Mesenchymal stem cell (in vitro differentiated cells and primary cell): ENCODE results near the gene SLC34A2.

Experiments
- DNase-seq: peaks from one replicate; pipeline ENCODE4 v3.0.0-alpha.2; 2013
- H2AFZ ChIP-seq: one replicate; pipeline ENCODE4 v1.6.1; 2013; ENCODE audit warnings: low read depth, mild to moderate bottlenecking, control low read depth, inconsistent platforms, low read length, moderate library complexity
- H2AK5ac ChIP-seq: 2 replicates; pipeline ENCODE4 v1.6.1; 2013; ENCODE audit warnings: low read length, moderate library complexity, mild to moderate bottlenecking, inconsistent platforms; ENCODE audit not compliant: severe bottlenecking
- H2BK120ac ChIP-seq: one replicate; pipeline ENCODE4 v1.6.1; 2013; ENCODE audit warnings: low read depth, mild to moderate bottlenecking, inconsistent platforms, low read length, moderate library complexity
- H2BK12ac ChIP-seq, 2 experiments: one replicate each; pipeline ENCODE4 v1.6.1; 2013; ENCODE audit warnings: inconsistent platforms in 2 of 2, low read length in 2 of 2, mild to moderate bottlenecking in 2 of 2, moderate library complexity in 2 of 2, control low read depth in 1 of 2
- H2BK15ac ChIP-seq: one replicate; pipeline ENCODE4 v1.6.1; 2013; ENCODE audit warnings: mild to moderate bottlenecking, low read depth, inconsistent platforms; ENCODE audit not compliant: poor library complexity, severe bottlenecking
- H2BK5ac ChIP-seq: 2 replicates; pipeline ENCODE4 v1.6.1; 2013; ENCODE audit warnings: low read depth, mild to moderate bottlenecking, low read length, control low read depth, inconsistent platforms; ENCODE audit not compliant: poor library complexity, severe bottlenecking
- H3K14ac ChIP-seq, 2 experiments: one replicate each; pipeline ENCODE4 v1.6.1; 2013; ENCODE audit warnings: inconsistent platforms in 2 of 2, low read length in 2 of 2, control low read depth in 1 of 2, mild to moderate bottlenecking in 1 of 2, moderate library complexity in 1 of 2
- H3K18ac ChIP-seq, 2 experiments: one replicate each; pipeline ENCODE4 v1.6.1; 2013; ENCODE audit warnings: inconsistent platforms in 2 of 2, low read length in 2 of 2, control low read depth in 1 of 2, low read depth in 1 of 2, mild to moderate bottlenecking in 1 of 2
- H3K23ac ChIP-seq, 2 experiments: one replicate each; pipeline ENCODE4 v1.6.1; 2013; ENCODE audit warnings: inconsistent platforms in 2 of 2, low read length in 2 of 2, mild to moderate bottlenecking in 2 of 2, moderate library complexity in 2 of 2, control low read depth in 1 of 2
- H3K27ac ChIP-seq: 2 replicates; pipeline ENCODE4 v1.5.1; 2013; ENCODE audit warnings: mild to moderate bottlenecking, moderate library complexity, low read length, control low read depth, inconsistent platforms; ENCODE audit not compliant: poor library complexity, severe bottlenecking
- H3K27me3 ChIP-seq, 2 experiments: 2 replicates each; pipeline versions ENCODE4 v1.6.1 to v1.7.0; 2013; ENCODE audit warnings: low read length in 2 of 2, mild to moderate bottlenecking in 2 of 2, moderate library complexity in 2 of 2, control low read depth in 1 of 2, inconsistent platforms in 1 of 2; ENCODE audit not compliant: control insufficient read depth in 1 of 2, insufficient read depth in 1 of 2
- H3K36me3 ChIP-seq, 2 experiments: 2 replicates each; pipeline versions ENCODE4 v1.6.1 to v1.7.0; 2013; ENCODE audit warnings: low read length in 2 of 2, control low read depth in 1 of 2, inconsistent platforms in 1 of 2, low read depth in 1 of 2, mild to moderate bottlenecking in 1 of 2; ENCODE audit not compliant: insufficient read depth in 2 of 2, control insufficient read depth in 1 of 2
- H3K4ac ChIP-seq, 2 experiments: one replicate each; pipeline ENCODE4 v1.6.1; 2013; ENCODE audit warnings: inconsistent platforms in 2 of 2, low read length in 2 of 2, mild to moderate bottlenecking in 2 of 2, moderate library complexity in 2 of 2, control low read depth in 1 of 2, low read depth in 1 of 2
- H3K4me1 ChIP-seq: 2 replicates; pipeline ENCODE4 v1.6.1; 2013; ENCODE audit warnings: low read depth, low read length, control low read depth; ENCODE audit not compliant: control insufficient read depth, insufficient read depth
- H3K4me2 ChIP-seq: 2 replicates; pipeline ENCODE4 v1.6.1; 2013; ENCODE audit warnings: low read length, mild to moderate bottlenecking, inconsistent platforms; ENCODE audit not compliant: poor library complexity, severe bottlenecking
- H3K4me3 ChIP-seq, 2 experiments: 2 replicates each; pipeline versions ENCODE4 v1.5.1 to v1.7.0; 2013; ENCODE audit warnings: low read length in 2 of 2, mild to moderate bottlenecking in 2 of 2, control low read depth in 1 of 2, low read depth in 1 of 2; ENCODE audit not compliant: insufficient read depth in 1 of 2
- H3K79me1 ChIP-seq: replicated peaks from 2 replicates; pipeline ENCODE4 v1.6.1; 2013; ENCODE audit warnings: mild to moderate bottlenecking, control low read depth, low read length, inconsistent platforms; ENCODE audit not compliant: poor library complexity, severe bottlenecking
- H3K9ac ChIP-seq: 2 replicates; pipeline ENCODE4 v1.7.0; 2013; ENCODE audit warnings: mild to moderate bottlenecking, low read length, moderate library complexity
- H3K9me3 ChIP-seq: 2 replicates; pipeline ENCODE4 v1.7.0; 2013; ENCODE audit warnings: mild to moderate bottlenecking, low read length; ENCODE audit not compliant: control insufficient read depth
- H4K8ac ChIP-seq: one replicate; pipeline ENCODE4 v1.6.1; 2013; ENCODE audit warnings: inconsistent platforms, mild to moderate bottlenecking, low read length, moderate library complexity
- H4K91ac ChIP-seq: one replicate; pipeline ENCODE4 v1.6.1; 2013; ENCODE audit warnings: mild to moderate bottlenecking, low read length, inconsistent platforms
- WGBS: methylation state at CpG from one replicate; pipeline ENCODE4 v1.1.7; 2013; ENCODE audit warnings: mixed read lengths; 5-methylcytosine and 5-hydroxymethylcytosine counted together

Gene SLC34A2

GRCh38 chr4:25674386-25674785, 18.7 kb downstream of the SLC34A2 start:
- no peaks in the 10 kb centered on the region for H3K9me3 ChIP-seq
- H3K36me3 ChIP-seq = no peaks in the 10 kb centered on the region
- no peak overlapping the region for H2BK5ac ChIP-seq
- H2BK15ac ChIP-seq = no peak overlapping the region
- H3K23ac ChIP-seq = no peak overlapping the region
- H3K18ac ChIP-seq = no peak overlapping the region
- no peak overlapping the region for H2BK12ac ChIP-seq
- no peak overlapping the region for H3K9ac ChIP-seq
- H2AK5ac ChIP-seq = no peak overlapping the region
- no peak overlapping the region for H3K14ac ChIP-seq
- no peak overlapping the region for H2AFZ ChIP-seq
- H2BK120ac ChIP-seq = no peak overlapping the region
- DNase-seq = no peak
- no peak overlapping the region for H4K91ac ChIP-seq
- H3K27me3 ChIP-seq = peaks cover 14 to 24% of the 10 kb centered on the region in 2 experiments
- H3K4ac ChIP-seq = no peak overlapping the region
- 94% methylated on average over 9 of the region's 10 CpGs for WGBS
- H4K8ac ChIP-seq = no peak overlapping the region
- no peak overlapping the region for H3K4me3 ChIP-seq
- no peak overlapping the region for H3K4me2 ChIP-seq
- H3K79me1 ChIP-seq = no peaks in the 10 kb centered on the region
- no peak overlapping the region for H3K27ac ChIP-seq
- no peaks in the 10 kb centered on the region for H3K4me1 ChIP-seq

- DNase-seq = no peak
- no peaks in the 10 kb centered on the region for H3K79me1 ChIP-seq
- no peak overlapping the region for H3K18ac ChIP-seq
- no peak overlapping the region for H2AK5ac ChIP-seq
- H2AFZ ChIP-seq = no peak overlapping the region
- H3K4me3 ChIP-seq = no peak overlapping the region
- H3K9ac ChIP-seq = no peak overlapping the region
- H3K4me1 ChIP-seq = no peaks in the 10 kb centered on the region
- no peak overlapping the region for H3K4ac ChIP-seq
- H2BK12ac ChIP-seq = no peak overlapping the region
- peaks cover 5 to 15% of the 10 kb centered on the region in 2 experiments for H3K27me3 ChIP-seq
- H3K27ac ChIP-seq = no peak overlapping the region
- no peak overlapping the region for H3K4me2 ChIP-seq
- no peak overlapping the region for H3K23ac ChIP-seq
- H3K9me3 ChIP-seq = no peaks in the 10 kb centered on the region
- H4K91ac ChIP-seq = no peak overlapping the region
- no peak overlapping the region for H2BK120ac ChIP-seq
- H4K8ac ChIP-seq = no peak overlapping the region
- 91% methylated on average over 30 of the region's 30 CpGs for WGBS
- no peak overlapping the region for H2BK15ac ChIP-seq
- no peak overlapping the region for H3K14ac ChIP-seq
- H2BK5ac ChIP-seq = no peak overlapping the region
- no peaks in the 10 kb centered on the region for H3K36me3 ChIP-seq
Observed at GRCh38 chr4:25676221-25676620, 20.6 kb downstream of the SLC34A2 start.

- Histone ChIP-seq H2BK12ac (no peak overlapping the region), H3K79me1 (no peaks in the 10 kb centered on the region), H3K36me3 (no peaks in the 10 kb centered on the region), H2BK5ac (no peak overlapping the region), H3K27ac (no peak overlapping the region), H3K18ac (no peak overlapping the region), H2BK15ac (no peak overlapping the region), H3K27me3 (peaks cover 0 to 20% of the 10 kb centered on the region in 2 experiments), H4K8ac (no peak overlapping the region), H3K14ac (no peak overlapping the region), H3K9ac (no peak overlapping the region), H3K23ac (no peak overlapping the region), H2BK120ac (no peak overlapping the region), H2AK5ac (no peak overlapping the region), H3K4me2 (no peak overlapping the region), H2AFZ (no peak overlapping the region), H3K9me3 (no peaks in the 10 kb centered on the region), H3K4me3 (no peak overlapping the region), H3K4me1 (no peaks in the 10 kb centered on the region), H4K91ac (no peak overlapping the region), H3K4ac (no peak overlapping the region)
- WGBS = 71% methylated on average over 3 of the region's 3 CpGs
- DNase-seq = no peak
Observed at GRCh38 chr4:25677157-25677556, 21.5 kb downstream of the SLC34A2 start.

GRCh38 chr4:25677943-25678342, 22.3 kb downstream of the SLC34A2 start:
- Histone ChIP-seq H2AFZ (no peak overlapping the region), H2BK15ac (no peak overlapping the region), H3K79me1 (no peaks in the 10 kb centered on the region), H2BK12ac (no peak overlapping the region), H3K4me2 (no peak overlapping the region), H2BK5ac (no peak overlapping the region), H3K4me1 (no peaks in the 10 kb centered on the region), H3K14ac (no peak overlapping the region), H3K4me3 (no peak overlapping the region), H2AK5ac (no peak overlapping the region), H3K27me3 (peaks cover 0 to 17% of the 10 kb centered on the region in 2 experiments), H4K8ac (no peak overlapping the region), H3K18ac (no peak overlapping the region), H2BK120ac (no peak overlapping the region), H3K4ac (no peak overlapping the region), H3K23ac (no peak overlapping the region), H3K27ac (no peak overlapping the region), H3K9ac (no peak overlapping the region), H3K9me3 (no peaks in the 10 kb centered on the region), H3K36me3 (no peaks in the 10 kb centered on the region), H4K91ac (no peak overlapping the region)
- WGBS = 89% methylated on average over 4 of the region's 5 CpGs
- DNase-seq = no peak
